Natural killer cell treated with Interleukin-12 subunit alpha and Interleukin-12 subunit beta and Interleukin-15 and Interleukin-18, amount 100 ng/mL, for 72 hours (primary cell): Measurements from ENCODE around the gene COX6B2. TPM values are rescaled to one million over a fixed set of nuclear protein-coding genes. Genes with fewer than 3 reads are reported as not detected.

Source experiments
- ATAC-seq, 2 donors: fragments of 150-1000 bp; cut with Tn5 transposase in 1 of 2; sonication (Bioruptor Pico), chemical (Tn5 transposase) in 1 of 2; 2 replicates each; pipeline ENCODE4 v1.10.0; 2021
- DNase-seq: peaks from one replicate; pipeline ENCODE4 v3.0.0; 2022; ENCODE audit warnings: low spot score
- H3K27ac Mint-ChIP-seq, 2 donors: 1 replicate in 1 of 2; 2 replicates in 1 of 2; pipeline ENCODE4 v1.8.0; 2022; ENCODE audit warnings: mixed read lengths in 2 of 2, mild to moderate bottlenecking in 1 of 2, moderate library complexity in 1 of 2
- H3K27me3 Mint-ChIP-seq, 2 donors: 1 replicate in 1 of 2; 2 replicates in 1 of 2; pipeline ENCODE4 v1.8.0; 2022; ENCODE audit warnings: mixed read lengths in 2 of 2
- H3K36me3 Mint-ChIP-seq: one replicate; pipeline ENCODE4 v1.8.0; 2022; ENCODE audit warnings: mixed read lengths
- H3K4me1 Mint-ChIP-seq, 2 donors: 1 replicate in 1 of 2; 2 replicates in 1 of 2; pipeline ENCODE4 v1.8.0; 2022; ENCODE audit warnings: low read depth in 2 of 2, mixed read lengths in 2 of 2, mild to moderate bottlenecking in 1 of 2
- H3K4me3 Mint-ChIP-seq: one replicate; pipeline ENCODE4 v1.8.0; 2022; ENCODE audit warnings: mixed read lengths
- H3K9me3 Mint-ChIP-seq: 2 replicates; pipeline ENCODE4 v1.8.0; 2022; ENCODE audit warnings: mixed read lengths
- total RNA-seq, 2 donors: library from RNA; stranded (reverse); gene quantifications; one replicate each; pipeline ENCODE4 v1.2.3, GENCODE V29; 2022

The COX6B2 gene
- total RNA-seq, 2 donors from 2014 or later: not detected

DNA sequence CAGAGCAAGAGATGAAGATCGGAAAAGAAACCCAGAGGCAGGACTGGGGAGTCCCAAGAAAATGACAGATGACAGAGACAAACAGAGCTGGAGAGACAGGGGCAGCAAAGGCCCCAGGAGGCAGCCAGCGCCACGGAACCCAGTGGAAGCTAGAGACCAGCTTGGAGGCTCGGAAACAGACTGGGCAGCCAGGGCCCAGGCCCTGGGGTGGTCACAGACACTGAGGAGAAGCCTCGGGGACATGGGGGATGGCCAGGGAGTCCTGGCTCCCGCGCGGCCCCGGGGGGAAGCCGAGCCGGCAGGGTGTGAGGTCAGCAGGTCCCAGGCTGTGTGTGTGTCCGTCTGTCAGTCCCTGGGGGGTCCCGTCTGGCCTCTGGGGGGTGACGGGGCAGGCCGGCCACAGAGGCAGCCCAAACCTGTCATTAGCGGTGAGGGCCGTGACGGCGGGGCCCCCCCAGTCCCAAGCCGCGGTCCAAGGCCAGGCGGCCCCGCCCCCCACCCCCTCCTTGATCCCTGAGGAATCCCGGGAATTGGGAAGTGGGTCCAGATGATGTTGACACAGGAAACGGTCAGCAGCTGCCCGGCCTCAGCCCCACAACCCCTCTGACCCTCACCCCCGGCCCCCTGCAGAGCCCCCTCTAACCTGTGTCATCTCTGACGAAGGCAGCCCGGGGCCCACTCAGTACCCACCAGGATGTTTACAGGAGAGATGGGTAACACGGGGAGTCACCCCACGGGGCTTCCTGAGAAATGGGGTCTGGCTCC lies 19.7 kb upstream of the COX6B2 start:
- H3K9me3 Mint-ChIP-seq: no peaks in the 10 kb centered on the region
- H3K4me1 Mint-ChIP-seq: peaks cover 0 to 8% of the 10 kb centered on the region in 2 donors
- no peaks in the 10 kb centered on the region for H3K36me3 Mint-ChIP-seq
- H3K4me3 Mint-ChIP-seq: no peak overlapping the region
- peaks cover 25 to 35% of the 10 kb centered on the region in 2 donors for H3K27me3 Mint-ChIP-seq
- ATAC-seq (no peak), DNase-seq (no peak)
- no peak overlapping the region for H3K27ac Mint-ChIP-seq

GRCh38 chr19:55373306-55373992 lies 18.9 kb upstream of the COX6B2 start:
- ATAC-seq (no peak), DNase-seq (no peak)
- H3K9me3 Mint-ChIP-seq: no peaks in the 10 kb centered on the region
- peaks cover 25 to 35% of the 10 kb centered on the region in 2 donors for H3K27me3 Mint-ChIP-seq
- H3K4me1 Mint-ChIP-seq: peaks cover 0 to 8% of the 10 kb centered on the region in 2 donors
- H3K27ac Mint-ChIP-seq: no peak overlapping the region
- H3K36me3 Mint-ChIP-seq: no peaks in the 10 kb centered on the region
- no peak overlapping the region for H3K4me3 Mint-ChIP-seq

GRCh38 chr19:55372316-55373081 lies 18.0 kb upstream of the COX6B2 start:
- DNase-seq (no peak), ATAC-seq (peak in 1 of 2 donors; percentile 6)
- Mint-ChIP-seq H3K9me3 (no peaks in the 10 kb centered on the region), H3K27ac (no peak overlapping the region), H3K4me1 (peaks cover 0 to 8% of the 10 kb centered on the region in 2 donors), H3K4me3 (no peak overlapping the region), H3K27me3 (peaks cover 28 to 35% of the 10 kb centered on the region in 2 donors), H3K36me3 (no peaks in the 10 kb centered on the region)

DNA sequence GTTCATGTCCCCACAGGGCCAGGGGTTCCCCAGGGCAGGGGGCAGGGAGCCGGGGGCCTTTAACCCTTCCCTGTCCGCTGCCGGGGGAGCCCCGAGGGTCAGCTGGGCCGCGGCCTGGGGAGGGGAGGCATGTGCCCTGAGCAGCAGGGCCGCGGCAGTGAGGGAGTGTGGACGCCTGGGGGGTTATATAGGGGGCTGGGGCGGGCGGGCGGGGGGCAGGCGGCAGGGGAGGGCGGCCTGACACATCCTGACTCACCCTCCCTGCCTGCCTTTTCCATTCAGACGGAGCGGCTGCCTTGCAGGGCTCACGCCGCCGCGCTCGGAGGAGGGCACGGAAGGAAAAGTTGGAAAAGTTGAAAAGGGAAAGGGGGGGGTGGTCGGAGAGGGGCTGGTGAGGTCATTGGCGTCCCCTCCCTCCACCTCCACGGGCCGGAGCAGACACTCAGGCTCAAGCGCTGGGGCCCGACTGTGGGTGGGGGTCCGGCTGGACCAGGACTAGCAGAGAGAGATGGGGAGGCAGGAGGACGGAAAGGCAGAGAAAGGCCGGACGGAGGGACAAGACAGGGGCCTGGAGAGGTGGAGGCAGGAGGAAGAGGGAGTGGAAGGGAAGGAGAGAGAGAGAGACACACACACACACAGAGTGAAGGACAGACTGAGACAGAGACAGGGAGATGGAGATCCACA lies 15.9 kb upstream of the COX6B2 start, which contains the start of gene IL11:
Gene IL11 (minus strand): TSS at position 159 of the 684 bp plus-strand sequence. CDS start 153 bp downstream, at position 6.
- ATAC-seq: no peak
- Mint-ChIP-seq H3K36me3 (no peaks in the 10 kb centered on the region), H3K4me3 (peak within 1 kb of the TSS; percentile 83)

GRCh38 chr19:55369653-55370304 lies 15.3 kb upstream of the COX6B2 start:
- no peak for DNase-seq
- peak overlapping the region; percentile 83 for H3K4me3 Mint-ChIP-seq

More for the DNA sequence above, 15.9 kb upstream of the COX6B2 start, which contains the start of gene IL11:
- peaks cover 25 to 35% of the 10 kb centered on the region in 2 donors for H3K27me3 Mint-ChIP-seq
- no peaks in the 10 kb centered on the region for H3K9me3 Mint-ChIP-seq
- no peak within 1 kb of the TSS for H3K27ac Mint-ChIP-seq
- DNase-seq: no peak
- peaks cover 0 to 8% of the 10 kb centered on the region in 2 donors for H3K4me1 Mint-ChIP-seq

GRCh38 chr19:55368701-55369563 lies 14.4 kb upstream of the COX6B2 start:
- Mint-ChIP-seq H3K9me3 (no peaks in the 10 kb centered on the region), H3K4me1 (peaks cover 0 to 8% of the 10 kb centered on the region in 2 donors), H3K27ac (no peak overlapping the region), H3K27me3 (peaks cover 24 to 32% of the 10 kb centered on the region in 2 donors), H3K36me3 (no peaks in the 10 kb centered on the region), H3K4me3 (no peak overlapping the region)
- ATAC-seq (peak; percentile 43 to 61), DNase-seq (no peak)

More at GRCh38 chr19:55369653-55370304, 15.3 kb upstream of the COX6B2 start:
- ATAC-seq: peak; percentile 54 to 73
- H3K4me1 Mint-ChIP-seq: peaks cover 0 to 8% of the 10 kb centered on the region in 2 donors
- H3K27me3 Mint-ChIP-seq: peaks cover 25 to 35% of the 10 kb centered on the region in 2 donors
- no peaks in the 10 kb centered on the region for H3K36me3 Mint-ChIP-seq
- H3K27ac Mint-ChIP-seq: no peak overlapping the region
- H3K9me3 Mint-ChIP-seq: no peaks in the 10 kb centered on the region

- Mint-ChIP-seq H3K27me3 (peaks cover 20 to 27% of the 10 kb centered on the region in 2 donors), H3K4me1 (peaks cover 0 to 4% of the 10 kb centered on the region in 2 donors), H3K9me3 (no peaks in the 10 kb centered on the region), H3K36me3 (no peaks in the 10 kb centered on the region), H3K27ac (no peak overlapping the region), H3K4me3 (no peak overlapping the region)
- ATAC-seq (no peak), DNase-seq (no peak)
These were observed 13.6 kb upstream of the COX6B2 start for GRCh38 chr19:55368106-55368505.

- DNase-seq (no peak), ATAC-seq (no peak)
- Mint-ChIP-seq H3K27me3 (peaks cover 15 to 20% of the 10 kb centered on the region in 2 donors), H3K36me3 (no peaks in the 10 kb centered on the region), H3K27ac (no peak overlapping the region), H3K9me3 (no peaks in the 10 kb centered on the region), H3K4me1 (peaks cover 0 to 4% of the 10 kb centered on the region in 2 donors), H3K4me3 (no peak overlapping the region)
These were observed 12.3 kb upstream of the COX6B2 start for GRCh38 chr19:55366790-55367189.

DNA sequence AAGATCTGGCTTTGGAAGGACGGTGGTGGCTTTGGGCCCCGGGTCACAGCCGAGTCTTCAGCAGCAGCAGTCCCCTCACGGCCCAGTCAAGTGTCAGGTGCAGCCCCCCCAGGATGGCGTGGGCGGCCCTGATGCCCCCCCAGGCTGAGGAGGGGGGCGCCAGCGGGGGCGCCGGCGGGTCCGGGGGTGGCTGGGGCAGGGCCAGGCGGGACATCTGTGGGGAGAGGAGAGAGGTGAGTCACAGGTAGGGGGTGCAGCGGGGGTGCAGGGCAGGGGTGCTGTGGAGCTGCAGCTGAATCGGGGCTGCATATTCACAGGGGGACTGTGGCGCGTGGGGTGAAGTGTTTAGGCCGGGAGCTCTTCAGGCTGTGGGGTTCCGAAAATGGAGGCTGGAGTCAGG lies 11.4 kb upstream of the COX6B2 start:
- Mint-ChIP-seq H3K27ac (no peak overlapping the region), H3K27me3 (peaks cover 13 to 14% of the 10 kb centered on the region in 2 donors), H3K9me3 (no peaks in the 10 kb centered on the region), H3K4me1 (peaks cover 0 to 4% of the 10 kb centered on the region in 2 donors), H3K4me3 (no peak overlapping the region), H3K36me3 (no peaks in the 10 kb centered on the region)
- no peak for DNase-seq
- ATAC-seq: no peak

GRCh38 chr19:55365245-55365644 lies 10.7 kb upstream of the COX6B2 start:
- no peak overlapping the region for H3K4me3 Mint-ChIP-seq
- no peak overlapping the region for H3K27ac Mint-ChIP-seq
- H3K27me3 Mint-ChIP-seq: peaks cover 6 to 7% of the 10 kb centered on the region in 2 donors
- H3K9me3 Mint-ChIP-seq: no peaks in the 10 kb centered on the region
- H3K36me3 Mint-ChIP-seq: no peaks in the 10 kb centered on the region
- H3K4me1 Mint-ChIP-seq: peaks cover 0 to 4% of the 10 kb centered on the region in 2 donors
- ATAC-seq (no peak), DNase-seq (no peak)

- no peak within 1 kb of the TSS for H3K27ac Mint-ChIP-seq
- H3K9me3 Mint-ChIP-seq: no peaks in the 10 kb centered on the region
- H3K4me1 Mint-ChIP-seq: no peaks in the 10 kb centered on the region
- no peaks in the 10 kb centered on the region for H3K36me3 Mint-ChIP-seq
- no peak within 1 kb of the TSS for H3K4me3 Mint-ChIP-seq
- ATAC-seq (no peak), DNase-seq (no peak)
- H3K27me3 Mint-ChIP-seq: peaks cover 0 to 3% of the 10 kb centered on the region in 2 donors
These were observed 8.6 kb upstream of the COX6B2 start, which contains the start of gene GARIN5B for GRCh38 chr19:55362990-55363716. GARIN5B (minus strand) TSS chr19:55363260; CDS start chr19:55363066, 194 bp downstream.
